IMR-90 (cell line): ENCODE data around the gene TSEN34. TPM values are rescaled to one million over a fixed set of nuclear protein-coding genes. Genes with fewer than 3 reads are reported as not detected.

Source experiments
- ATAC-seq: fragments of 200-7000 bp; cut with Tn5 transposase; 2 replicates; pipeline ENCODE4 v1.9.1; 2020; ENCODE audit warnings: low read depth, mild to moderate bottlenecking, moderate library complexity
- BruUV-seq: library from RNA; stranded (reverse); fragments of 400-500 nt; replicated peaks from 2 replicates; lab custom pipeline; 2021; lab: Mats Ljungman, UMichigan
- CTCF ChIA-PET: fragments of 300-600 bp; formaldehyde crosslinking; extraction: SDS; loops from one replicate; lab custom pipeline; 2021; ENCODE audit warnings: antibody characterized with exemption; lab: Yijun Ruan, JAX
- POLR2A ChIA-PET: fragments of 300-600 bp; sonication (Branson Sonifier 250); formaldehyde crosslinking; loops from one replicate; lab custom pipeline; 2022; ENCODE audit warnings: antibody characterized with exemption; ENCODE audit not compliant: unreplicated experiment; lab: Charles Lee
- DNase-seq: peaks from one replicate; pipeline ENCODE4 v3.0.0; 2013
- H2AFZ ChIP-seq: replicated peaks from 2 replicates; pipeline ENCODE3; 2013; ENCODE audit warnings: low read length, mild to moderate bottlenecking; ENCODE audit not compliant: poor library complexity
- H2AK5ac ChIP-seq: 2 replicates; pipeline ENCODE4 v1.6.1; 2013; ENCODE audit warnings: low read depth, low read length, inconsistent platforms
- H2AK9ac ChIP-seq: replicated peaks from 2 replicates; pipeline ENCODE3; 2013; ENCODE audit warnings: mild to moderate bottlenecking, low read depth, low read length, moderate library complexity; ENCODE audit not compliant: poor library complexity
- H2BK120ac ChIP-seq: 2 replicates; pipeline ENCODE4 v1.6.1; 2013; ENCODE audit warnings: low read depth, low read length, inconsistent platforms
- H2BK15ac ChIP-seq: 3 replicates; pipeline ENCODE4 v1.6.1; 2013; ENCODE audit warnings: low read depth, low read length, inconsistent platforms
- H2BK20ac ChIP-seq: 2 replicates; pipeline ENCODE4 v1.6.1; 2013; ENCODE audit warnings: low read depth, mild to moderate bottlenecking, inconsistent platforms, low read length, moderate library complexity
- H2BK5ac ChIP-seq: 2 replicates; pipeline ENCODE4 v1.6.1; 2013; ENCODE audit warnings: mild to moderate bottlenecking, low read depth, low read length, inconsistent platforms; ENCODE audit not compliant: poor library complexity, severe bottlenecking
- H3K14ac ChIP-seq: replicated peaks from 2 replicates; pipeline ENCODE4 v1.6.1; 2013; ENCODE audit warnings: low read depth, low read length, inconsistent platforms
- H3K18ac ChIP-seq: 2 replicates; pipeline ENCODE4 v1.6.1; 2013; ENCODE audit warnings: low read depth, low read length, control low read depth
- H3K23ac ChIP-seq: 2 replicates; pipeline ENCODE4 v1.6.1; 2013; ENCODE audit warnings: low read depth, low read length, inconsistent platforms
- H3K27ac ChIP-seq: 2 replicates; pipeline ENCODE4 v1.5.1; 2013; ENCODE audit warnings: mild to moderate bottlenecking, control low read depth, low read length; ENCODE audit not compliant: insufficient read depth
- H3K27me3 ChIP-seq: 2 replicates; pipeline ENCODE4 v1.6.1; 2013; ENCODE audit warnings: low read length; ENCODE audit not compliant: control insufficient read depth, insufficient read depth
- H3K36me3 ChIP-seq: 2 replicates; pipeline ENCODE4 v1.6.1; 2013; ENCODE audit warnings: low read length, mixed read lengths; ENCODE audit not compliant: control insufficient read depth, insufficient read depth
- H3K4ac ChIP-seq: 2 replicates; pipeline ENCODE4 v1.6.1; 2013; ENCODE audit warnings: low read depth, low read length, inconsistent platforms
- H3K4me1 ChIP-seq: 2 replicates; pipeline ENCODE4 v1.6.1; 2013; ENCODE audit warnings: low read length, mixed read lengths; ENCODE audit not compliant: control insufficient read depth, insufficient read depth
- H3K4me2 ChIP-seq: 2 replicates; pipeline ENCODE4 v1.6.1; 2013; ENCODE audit warnings: low read depth, mild to moderate bottlenecking, control low read depth, low read length, moderate library complexity
- H3K4me3 ChIP-seq: 2 replicates; pipeline ENCODE4 v1.5.1; 2013; ENCODE audit warnings: low read depth, mild to moderate bottlenecking, control low read depth, low read length, moderate library complexity; ENCODE audit not compliant: insufficient read depth
- H3K56ac ChIP-seq: 2 replicates; pipeline ENCODE4 v1.6.1; 2013; ENCODE audit warnings: low read length, inconsistent platforms; ENCODE audit not compliant: insufficient read depth; ENCODE audit errors: extremely low read depth
- H3K79me1 ChIP-seq, 2 experiments: 2 replicates each; pipeline ENCODE4 v1.6.1; 2013; ENCODE audit warnings: low read length in 2 of 2, inconsistent platforms in 1 of 2, low read depth in 1 of 2
- H3K9ac ChIP-seq: 2 replicates; pipeline ENCODE4 v1.6.1; 2013; ENCODE audit warnings: low read depth, low read length, control low read depth
- H3K9me1 ChIP-seq: 2 replicates; pipeline ENCODE4 v1.6.1; 2013; ENCODE audit warnings: low read length, inconsistent platforms; ENCODE audit not compliant: insufficient read depth
- H3K9me3 ChIP-seq: 2 replicates; pipeline ENCODE4 v1.6.1; 2013; ENCODE audit warnings: low read length; ENCODE audit not compliant: control insufficient read depth, insufficient read depth
- H4K20me1 ChIP-seq: 2 replicates; pipeline ENCODE4 v1.6.1; 2013; ENCODE audit warnings: low read length, inconsistent platforms; ENCODE audit not compliant: insufficient read depth
- H4K5ac ChIP-seq: 2 replicates; pipeline ENCODE4 v1.6.1; 2013; ENCODE audit warnings: mild to moderate bottlenecking, low read depth, low read length, control low read depth
- H4K8ac ChIP-seq, 2 experiments: 2 replicates each; pipeline ENCODE4 v1.6.1; 2013; ENCODE audit warnings: low read depth in 2 of 2, low read length in 2 of 2, control low read depth in 1 of 2, inconsistent platforms in 1 of 2
- H4K91ac ChIP-seq: 2 replicates; pipeline ENCODE4 v1.6.1; 2013; ENCODE audit warnings: low read depth, low read length, inconsistent platforms; ENCODE audit not compliant: insufficient read depth
- MAZ ChIP-seq: IDR thresholded peaks from 2 replicates; pipeline ENCODE4 v1.6.1; 2012; ENCODE audit warnings: low read depth, mild to moderate bottlenecking, low read length, improper control_type of control experiment, moderate library complexity, borderline replicate concordance
- WGBS, 2 experiments: methylation state at CpG; one replicate each; pipeline versions ENCODE4 v1.1.5 to v1.1.7; 2013; ENCODE audit warnings: missing lambda C conversion rate in 2 of 2; ENCODE audit not compliant: insufficient read length in 1 of 2; ENCODE audit errors: extremely low coverage in 2 of 2; 5-methylcytosine and 5-hydroxymethylcytosine counted together
- dilution Hi-C: fragments of 300-500 bp; cut with HindIII; formaldehyde crosslinking; loops from one replicate; pipeline ENCODE4 v1.14.3; 2018; ENCODE audit warnings: low sequenced_read_pairs; ENCODE audit not compliant: unreplicated experiment
- in situ Hi-C: fragments of 300-500 bp; cut with MboI; formaldehyde crosslinking; loops from 3 replicates; pipeline ENCODE4 v1.14.3; 2019; ENCODE audit warnings: low sequenced_read_pairs, inconsistent platforms, mixed read lengths
- intact Hi-C: fragments of 100-400 bp; cut with micrococcal nuclease; formaldehyde crosslinking; loops from 2 replicates; pipeline ENCODE4 v1.10.0; 2022
- polyA plus RNA-seq, 3 experiments: library from polyadenylated mRNA; depleted of rRNA; stranded (reverse); fragments of >200 nt; gene quantifications; 2 replicates each; pipeline ENCODE4 v1.2.3, GENCODE V29; 2012; ENCODE audit warnings: low replicate concordance in 1 of 3
- total RNA-seq: library from RNA; depleted of rRNA; stranded (reverse); fragments of >200 nt; gene quantifications from 2 replicates; pipeline ENCODE4 v1.2.3, GENCODE V29; 2012

Gene TSEN34
- total and polyA plus RNA-seq, 2 of the 4 experiments (the other 2 are of a cell fraction): 32.1 to 69.4 TPM

GRCh38 chr19:54153731-54154326, 37.3 kb upstream of the TSEN34 start:
- H3K23ac ChIP-seq: no peak overlapping the region
- no peak for DNase-seq
- H3K27me3 ChIP-seq: no peaks in the 10 kb centered on the region
- no peak overlapping the region for H3K14ac ChIP-seq
- no peak overlapping the region for H3K9ac ChIP-seq
- no peak overlapping the region for H2AK9ac ChIP-seq
- peaks cover 7 to 27% of the 10 kb centered on the region in 2 experiments; a peak in 3 of 4 replicates for H3K79me1 ChIP-seq
- peaks cover 70% of the 10 kb centered on the region for H3K36me3 ChIP-seq
- H2BK5ac ChIP-seq: no peak overlapping the region
- no peak overlapping the region for H3K27ac ChIP-seq
- no peak overlapping the region for H3K4me2 ChIP-seq
- no peak overlapping the region for H2BK20ac ChIP-seq
- no peaks in the 10 kb centered on the region; the same call in 1 of the 2 replicates for H3K9me1 ChIP-seq
- no peak for TF ChIP-seq MAZ
- no peak overlapping the region for H2AFZ ChIP-seq
- no peak overlapping the region for H4K8ac ChIP-seq
- no peak overlapping the region for H4K5ac ChIP-seq
- no peak overlapping the region for H2BK15ac ChIP-seq
- POLR2A ChIA-PET: no interaction called here
- peaks cover 7% of the 10 kb centered on the region; the same call in 1 of the 2 replicates for H4K20me1 ChIP-seq
- no peak overlapping the region for H3K56ac ChIP-seq
- no peak overlapping the region for H3K4me3 ChIP-seq
- dilution Hi-C loops (no loop called here), intact Hi-C loops (no loop called here), in situ Hi-C loops (no loop called here)
- H2AK5ac ChIP-seq: no peak overlapping the region
- H3K9me3 ChIP-seq: no peaks in the 10 kb centered on the region
- no peak overlapping the region for H3K4ac ChIP-seq
- no peak overlapping the region for H4K91ac ChIP-seq
- no peak for ATAC-seq
- BruUV-seq: no TSS peak
- H2BK120ac ChIP-seq: no peak overlapping the region
- 90% methylated on average over 4 of the region's 10 CpGs; no CpG with 5 or more reads in 1 of the 2 experiments for WGBS, 2 experiments
- no peak overlapping the region for H3K18ac ChIP-seq
- CTCF ChIA-PET: no interaction called here
- H3K4me1 ChIP-seq: peaks cover 6% of the 10 kb centered on the region
